ENCODE measurements around the gene GRIK4.
A peak's percentile ranks its signal among the peaks of the same experiment; 100 is the strongest.

DNA sequence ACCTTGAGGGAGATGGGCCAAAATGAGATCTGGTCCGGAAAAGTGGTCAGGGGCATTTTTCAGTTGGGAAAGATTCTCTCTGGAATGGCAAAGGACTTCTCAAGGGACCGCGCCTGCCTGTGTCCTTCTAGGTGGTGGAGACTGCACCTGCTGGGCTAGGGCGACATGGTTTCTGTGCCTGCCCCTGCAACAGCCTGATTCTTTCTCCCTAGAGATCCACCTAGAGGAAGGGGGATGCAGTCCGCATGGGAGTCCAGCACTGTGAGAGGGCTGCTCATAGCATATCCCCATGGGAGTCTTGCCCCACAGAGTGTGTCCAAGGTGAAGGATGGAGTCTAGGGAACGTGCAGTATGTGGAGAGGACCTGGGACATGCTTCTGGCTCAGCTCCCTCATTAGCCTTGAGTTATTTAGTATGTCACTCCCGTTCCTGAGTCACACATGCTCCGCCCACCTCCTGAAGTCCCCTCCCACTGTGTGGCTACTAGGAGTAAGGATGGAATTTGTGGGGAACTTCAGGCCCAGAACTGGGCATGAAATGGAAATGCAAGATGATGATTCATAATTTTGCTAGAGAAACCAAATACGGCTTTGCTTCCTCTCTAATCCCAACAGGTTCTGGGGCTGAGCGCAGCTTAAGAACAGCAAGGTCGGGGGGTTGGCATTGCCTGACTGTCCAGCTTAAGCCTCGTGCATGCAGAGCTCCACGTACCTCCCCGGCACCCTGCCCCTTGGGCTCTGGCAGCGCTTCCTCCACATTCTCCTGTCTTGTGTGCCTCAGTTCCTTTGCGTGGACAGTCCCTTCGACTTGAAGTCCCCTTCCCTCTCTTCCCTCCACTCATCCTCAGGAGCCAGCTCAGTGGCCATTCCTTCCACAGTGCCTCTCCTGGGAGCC lies 35.0 kb downstream of the GRIK4 start:
- no peak for TF ChIP-seq CTCF (conservative IDR thresholded peaks at IDR 0.05; ENCODE audit: low read depth, low read length)
- no peak for TF ChIP-seq RAD21 (IDR thresholded peaks at IDR 0.05; ENCODE audit: low read length)
- TF ChIP-seq POLR2A (IDR thresholded peaks at IDR 0.05; ENCODE audit: low read depth, low read length), result no peak
- TF ChIP-seq CEBPB (IDR thresholded peaks at IDR 0.05; ENCODE audit: low read depth, low read length), result peak; percentile 39; the same call in 1 of the 2 replicates
- TF ChIP-seq, protein P1, sequence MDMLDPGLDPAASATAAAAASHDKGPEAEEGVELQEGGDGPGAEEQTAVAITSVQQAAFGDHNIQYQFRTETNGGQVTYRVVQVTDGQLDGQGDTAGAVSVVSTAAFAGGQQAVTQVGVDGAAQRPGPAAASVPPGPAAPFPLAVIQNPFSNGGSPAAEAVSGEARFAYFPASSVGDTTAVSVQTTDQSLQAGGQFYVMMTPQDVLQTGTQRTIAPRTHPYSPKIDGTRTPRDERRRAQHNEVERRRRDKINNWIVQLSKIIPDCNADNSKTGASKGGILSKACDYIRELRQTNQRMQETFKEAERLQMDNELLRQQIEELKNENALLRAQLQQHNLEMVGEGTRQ (IDR thresholded peaks at IDR 0.05; ENCODE audit: low read depth, low read length), result no peak
- TF ChIP-seq SMC3 (IDR thresholded peaks at IDR 0.05; ENCODE audit: low read depth, low read length), result no peak
- TF ChIP-seq MXI1 (IDR thresholded peaks at IDR 0.05; ENCODE audit: borderline replicate concordance, low read depth, low read length), result no peak
- peak; percentile 42; the same call in 1 of the 2 replicates for TF ChIP-seq MAZ (IDR thresholded peaks at IDR 0.05; ENCODE audit: borderline replicate concordance, low read depth, low read length)
